Hepatic stellate cell (primary cell): ENCODE data around the gene FBRS.
A peak's percentile ranks its signal among the peaks of the same experiment; 100 is the strongest.
"Not testable (repeated sequence)": the region's sequence is repeated elsewhere in the genome, so short reads cannot be mapped to it uniquely, and the experiment has no call there.

Experiments used
- DNase-seq: peaks from one replicate; pipeline ENCODE4 v3.0.0; 2011; ENCODE audit warnings: low spot score

FBRS gene

GRCh38 chr16:30665155-30665829 is 7.1 kb downstream of the FBRS start:
- DNase-seq = no peak

DNA sequence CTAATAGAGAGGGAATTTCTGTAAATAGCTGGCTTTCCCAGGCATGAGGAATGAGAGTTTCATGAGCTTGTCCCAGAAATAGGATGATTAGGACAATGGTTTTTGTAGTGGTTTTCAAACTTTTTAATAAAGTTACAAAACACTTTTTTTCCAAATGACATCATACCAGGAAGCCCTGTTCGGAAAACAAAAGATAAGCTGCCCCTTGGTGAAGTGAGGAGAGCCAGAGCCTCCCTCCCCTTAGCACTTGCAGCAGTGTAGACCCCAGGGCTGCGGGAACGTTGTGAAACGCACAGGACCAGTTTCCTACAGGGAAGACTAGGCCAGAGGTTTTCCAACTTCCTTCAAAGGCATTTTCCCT is 7.6 kb downstream of the FBRS start:
- DNase-seq = no peak

- DNase-seq = no peak
Measured at GRCh38 chr16:30666681-30667080, 8.4 kb downstream of the FBRS start.

DNA sequence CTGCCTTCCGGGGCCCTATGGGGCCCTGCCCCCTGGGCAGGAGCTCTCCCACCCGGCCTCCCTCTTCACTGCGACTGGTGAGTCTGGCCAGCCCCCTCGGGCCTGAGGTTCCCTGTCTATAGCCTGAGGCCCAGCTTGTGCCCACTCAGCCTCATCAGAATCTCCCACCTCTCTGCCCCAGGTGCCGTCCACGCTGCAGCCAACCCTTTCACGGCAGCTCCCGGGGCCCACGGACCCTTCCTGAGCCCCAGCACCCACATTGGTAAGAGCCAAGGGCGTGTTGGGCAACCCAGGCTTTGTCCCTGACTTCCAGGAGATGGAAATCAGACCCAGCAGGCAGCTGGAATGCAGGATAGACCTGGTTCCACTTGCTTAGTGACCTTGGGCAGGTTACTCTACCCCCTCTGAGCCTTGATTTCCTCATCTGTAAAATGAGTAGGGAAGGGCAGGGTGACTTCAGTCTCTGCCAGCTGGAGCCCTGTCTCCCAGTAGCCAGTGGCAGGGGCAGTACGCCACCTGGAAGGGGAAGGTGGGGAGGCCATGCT is 9.2 kb downstream of the FBRS start:
- DNase-seq = no peak

GRCh38 chr16:30668393-30668792 is 10.2 kb downstream of the FBRS start:
- no peak for DNase-seq

- no peak for DNase-seq
Measured at GRCh38 chr16:30669026-30669902, 11.0 kb downstream of the FBRS start.

- DNase-seq = no peak
Measured at GRCh38 chr16:30669903-30670824, 11.9 kb downstream of the FBRS start.

GRCh38 chr16:30675143-30675542 is 16.9 kb downstream of the FBRS start:
- DNase-seq = no peak

DNA sequence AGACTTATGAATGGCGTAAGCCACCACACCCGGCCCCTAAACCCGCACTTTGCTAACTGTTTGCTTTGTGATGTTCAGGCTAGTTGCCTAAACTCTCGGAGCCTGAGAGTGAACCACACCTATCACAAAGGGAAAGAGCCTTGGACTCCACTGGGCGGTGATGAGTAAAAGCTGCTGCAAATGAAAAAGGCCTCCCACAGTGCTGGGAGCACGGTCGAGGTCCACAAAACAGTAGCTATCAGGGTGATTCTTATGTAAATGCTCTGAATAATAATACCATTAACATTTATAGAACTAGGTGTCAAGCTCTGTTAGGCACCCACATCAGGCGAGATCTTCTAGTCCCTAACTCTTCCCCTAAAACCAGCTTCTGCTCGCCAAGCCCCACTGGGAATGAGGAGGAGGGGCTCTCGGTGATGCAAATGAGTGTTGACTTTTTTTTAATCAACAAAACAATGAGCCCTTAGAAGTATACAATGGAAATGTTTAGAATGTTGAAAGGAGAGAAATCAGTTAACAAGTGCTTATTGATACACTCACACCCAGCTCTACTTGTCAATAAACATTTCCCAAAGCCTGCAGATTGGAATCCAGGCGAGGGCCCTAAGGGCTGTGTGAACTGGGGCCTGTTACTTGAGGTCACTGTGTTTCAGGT is 19.8 kb downstream of the FBRS start:
- DNase-seq = no peak

- DNase-seq = no peak
Measured at GRCh38 chr16:30678586-30678970, 20.3 kb downstream of the FBRS start.

DNA sequence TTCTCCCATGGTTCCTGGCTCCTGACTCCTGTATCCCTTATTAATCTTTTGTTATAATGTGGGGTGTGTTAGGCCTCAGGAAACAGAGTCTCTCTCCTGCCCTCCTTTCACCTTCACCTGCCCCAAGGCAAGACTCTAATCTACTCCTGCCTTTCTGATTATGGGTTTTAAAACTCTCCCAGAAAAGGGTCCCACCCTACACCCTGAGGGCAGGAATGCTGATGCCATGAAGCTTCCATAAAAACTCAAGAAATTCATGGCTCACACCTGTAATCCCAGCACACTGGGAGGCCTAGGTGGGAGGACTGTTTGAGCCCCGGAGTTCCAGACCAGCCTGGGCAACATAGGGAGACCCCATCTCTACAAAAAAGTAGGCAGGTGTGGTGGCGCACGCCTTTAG is 22.1 kb downstream of the FBRS start:
- DNase-seq = no peak

DNA sequence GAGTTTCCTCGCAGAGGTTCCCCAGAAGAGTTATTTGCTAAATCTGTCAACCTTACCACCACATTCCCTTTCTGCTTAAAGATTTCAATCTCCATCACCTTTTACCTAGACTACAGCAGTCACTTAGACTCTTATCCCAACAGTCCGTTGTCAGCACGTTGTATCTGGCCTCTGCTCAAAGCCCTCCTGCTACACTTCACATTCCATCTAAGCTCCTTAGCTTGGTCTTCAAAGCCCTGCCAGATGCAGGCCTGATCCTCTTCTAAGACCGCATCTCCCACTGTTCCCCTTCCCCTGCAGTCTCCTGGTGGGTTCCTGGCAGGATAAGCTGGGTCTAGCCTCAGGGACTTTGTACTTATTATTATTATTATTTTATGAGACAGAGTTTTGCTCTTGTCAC is 30.5 kb downstream of the FBRS start:
- no peak for DNase-seq

DNA sequence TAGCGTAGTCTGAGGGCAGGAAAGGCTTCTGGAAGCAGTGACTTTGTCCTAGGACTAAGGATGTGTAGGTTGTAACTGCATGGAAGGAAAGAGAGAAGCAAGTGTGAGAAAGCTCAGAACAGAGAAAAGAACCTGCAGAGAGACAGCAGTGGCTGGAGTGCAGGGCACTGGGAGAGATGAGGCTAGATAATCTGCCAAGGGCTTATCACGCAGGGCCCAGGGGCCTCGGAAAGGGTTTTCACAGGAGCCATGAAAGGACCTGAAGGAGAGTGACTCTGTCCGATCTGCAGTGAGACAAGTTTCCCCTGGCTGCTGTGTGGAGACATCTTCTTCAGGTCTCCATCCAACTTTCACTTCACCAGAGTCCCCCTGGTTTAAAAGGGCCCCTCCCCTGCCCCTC is 33.7 kb downstream of the FBRS start:
- no peak for DNase-seq

GRCh38 chr16:30692396-30693064 is 34.3 kb downstream of the FBRS start:
- no peak for DNase-seq

GRCh38 chr16:30694926-30695693 is 36.9 kb downstream of the FBRS start:
- no peak for DNase-seq

DNA sequence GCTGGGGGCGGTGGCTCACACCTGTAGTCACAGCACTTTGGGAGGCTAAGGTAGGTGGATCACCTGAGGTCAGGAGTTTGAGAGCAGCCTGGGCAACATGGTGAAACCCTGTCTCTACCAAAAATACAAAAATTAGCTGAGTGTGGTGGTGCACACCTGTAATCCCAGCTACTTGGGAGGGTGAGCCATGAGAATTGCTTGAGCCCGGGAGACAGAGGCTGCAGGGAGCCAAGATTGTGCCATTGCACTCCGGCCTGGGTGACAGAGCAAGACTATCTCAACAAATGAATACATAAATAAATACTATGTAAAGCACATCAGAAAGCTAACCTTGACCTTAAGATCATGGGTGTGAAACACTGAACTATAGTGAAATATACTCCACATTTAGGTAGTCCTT is 38.4 kb downstream of the FBRS start:
- not testable (repeated sequence) for DNase-seq

- peak; percentile 96 for DNase-seq
Measured at GRCh38 chr16:30697264-30698138, 39.3 kb downstream of the FBRS start.

DNA sequence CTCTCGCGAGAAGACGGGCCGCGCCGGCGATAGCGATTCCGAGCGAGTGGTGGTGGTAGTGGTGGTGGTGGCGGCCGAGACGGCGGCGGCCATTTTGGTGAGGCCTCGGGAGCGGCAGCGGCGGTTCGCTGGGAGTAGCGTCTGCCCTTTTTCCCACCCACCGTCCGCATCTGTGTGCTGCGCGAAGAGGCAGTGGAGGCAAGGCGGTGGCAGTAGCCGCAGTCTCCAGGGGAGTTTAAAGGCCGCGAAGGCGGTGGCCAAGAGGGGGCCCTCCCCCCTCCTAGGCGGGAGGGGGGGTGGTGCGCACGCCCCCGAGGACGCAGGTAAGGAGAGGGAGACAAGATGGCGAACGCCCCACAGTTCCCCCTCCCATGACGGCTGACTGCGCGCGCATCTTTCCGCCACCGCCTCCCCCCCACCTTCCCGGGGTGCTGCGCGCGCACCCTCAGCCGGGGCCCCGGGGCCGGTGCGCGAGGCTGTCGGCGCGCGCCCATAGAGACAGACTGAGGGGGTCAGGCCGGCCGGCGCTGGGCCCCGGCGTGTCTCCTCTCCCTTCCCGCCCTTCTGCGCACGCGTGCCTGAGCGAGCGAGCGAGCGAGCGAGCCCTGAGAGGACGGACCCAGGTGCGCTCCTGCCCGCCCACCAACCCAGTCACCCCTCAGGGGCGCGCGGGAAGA is 40.0 kb downstream of the FBRS start:
- DNase-seq = peak; percentile 100
